Neuronal stem cell (in vitro differentiated cells): ENCODE measurements around the gene NUP160.

Experiments used
- DNase-seq: peaks from one replicate; pipeline ENCODE4 v3.0.0-alpha.2; 2013; ENCODE audit warnings: low spot score
- H2AFZ ChIP-seq: one replicate; pipeline ENCODE4 v1.6.1; 2013; ENCODE audit warnings: mild to moderate bottlenecking, low read length, inconsistent platforms
- H2AK5ac ChIP-seq: 2 replicates; pipeline ENCODE4 v1.6.1; 2013; ENCODE audit warnings: low read depth, mild to moderate bottlenecking, inconsistent platforms, low read length, moderate library complexity, mixed read lengths
- H2BK120ac ChIP-seq: 2 replicates; pipeline ENCODE4 v1.6.1; 2013; ENCODE audit warnings: low read depth, mild to moderate bottlenecking, inconsistent platforms, low read length, moderate library complexity, mixed read lengths
- H2BK12ac ChIP-seq: one replicate; pipeline ENCODE4 v1.6.1; 2013; ENCODE audit warnings: low read length, inconsistent platforms
- H2BK15ac ChIP-seq: 2 replicates; pipeline ENCODE4 v1.6.1; 2013; ENCODE audit warnings: mild to moderate bottlenecking, low read length, inconsistent platforms, mixed read lengths
- H2BK5ac ChIP-seq: one replicate; pipeline ENCODE4 v1.6.1; 2013; ENCODE audit warnings: inconsistent platforms, mild to moderate bottlenecking, low read length, moderate library complexity
- H3K14ac ChIP-seq: one replicate; pipeline ENCODE4 v1.6.1; 2013; ENCODE audit warnings: low read length, inconsistent platforms
- H3K18ac ChIP-seq: 2 replicates; pipeline ENCODE4 v1.6.1; 2013; ENCODE audit warnings: low read length, inconsistent platforms
- H3K23ac ChIP-seq: 2 replicates; pipeline ENCODE4 v1.6.1; 2013; ENCODE audit warnings: low read depth, mild to moderate bottlenecking, mixed read lengths, low read length, inconsistent platforms; ENCODE audit not compliant: poor library complexity
- H3K27ac ChIP-seq: replicated peaks from 3 replicates; pipeline ENCODE4 v1.5.1; 2013; ENCODE audit warnings: low read length, inconsistent platforms
- H3K27me3 ChIP-seq, 3 experiments: 2 replicates each; pipeline ENCODE4 v1.6.1; 2013; ENCODE audit warnings: low read length in 3 of 3, mild to moderate bottlenecking in 2 of 3, inconsistent platforms in 1 of 3, low read depth in 1 of 3, mixed read lengths in 1 of 3, moderate library complexity in 1 of 3; ENCODE audit not compliant: control insufficient read depth in 3 of 3, insufficient read depth in 3 of 3
- H3K36me3 ChIP-seq, 2 donors: replicated peaks in 1 of 2; 2 replicates each; pipeline ENCODE4 v1.6.1; 2013; ENCODE audit warnings: low read length in 2 of 2; ENCODE audit not compliant: control insufficient read depth in 2 of 2, insufficient read depth in 2 of 2
- H3K4ac ChIP-seq: 2 replicates; pipeline ENCODE4 v1.6.1; 2013; ENCODE audit warnings: inconsistent platforms, mild to moderate bottlenecking, low read length, moderate library complexity
- H3K4me1 ChIP-seq, 2 donors: 1 replicate in 1 of 2; 2 replicates in 1 of 2; pipeline ENCODE4 v1.6.1; 2013; ENCODE audit warnings: low read length in 2 of 2, low read depth in 1 of 2; ENCODE audit not compliant: control insufficient read depth in 2 of 2, insufficient read depth in 1 of 2
- H3K4me2 ChIP-seq: one replicate; pipeline ENCODE4 v1.6.1; 2013; ENCODE audit warnings: mild to moderate bottlenecking, low read length, inconsistent platforms; ENCODE audit not compliant: insufficient read depth, poor library complexity, severe bottlenecking
- H3K4me3 ChIP-seq, 2 donors: 2 replicates each; pipeline ENCODE4 v1.5.1; 2013; ENCODE audit warnings: low read length in 2 of 2, mild to moderate bottlenecking in 2 of 2, inconsistent platforms in 1 of 2, moderate library complexity in 1 of 2
- H3K79me1 ChIP-seq: one replicate; pipeline ENCODE4 v1.6.1; 2013; ENCODE audit warnings: low read depth, mild to moderate bottlenecking, inconsistent platforms, low read length, moderate library complexity
- H3K9ac ChIP-seq: one replicate; pipeline ENCODE4 v1.6.1; 2013; ENCODE audit warnings: mild to moderate bottlenecking, low read depth, low read length, inconsistent platforms; ENCODE audit not compliant: poor library complexity
- H3K9me3 ChIP-seq, 2 donors: replicated peaks in 1 of 2; 2 replicates each; pipeline versions ENCODE3 to v1.6.1; 2013; ENCODE audit warnings: low read length in 2 of 2, mild to moderate bottlenecking in 2 of 2, inconsistent platforms in 1 of 2, low read depth in 1 of 2, mixed read lengths in 1 of 2, moderate library complexity in 1 of 2; ENCODE audit not compliant: control insufficient read depth in 2 of 2, insufficient read depth in 1 of 2
- H4K8ac ChIP-seq: one replicate; pipeline ENCODE4 v1.6.1; 2013; ENCODE audit warnings: low read depth, mild to moderate bottlenecking, inconsistent platforms, low read length, moderate library complexity
- H4K91ac ChIP-seq: one replicate; pipeline ENCODE4 v1.6.1; 2013; ENCODE audit warnings: low read length, low read depth, mild to moderate bottlenecking, inconsistent platforms; ENCODE audit not compliant: poor library complexity
- WGBS, 2 donors: extraction: QIAGEN DNeasy Blood & Tissue Kit; methylation state at CpG; one replicate each; pipeline ENCODE4 v1.1.7; 2013; ENCODE audit warnings: missing lambda C conversion rate in 2 of 2, mixed read lengths in 1 of 2; ENCODE audit not compliant: insufficient read length in 2 of 2, insufficient replicate concordance in 1 of 2; ENCODE audit errors: extremely low coverage in 2 of 2; 5-methylcytosine and 5-hydroxymethylcytosine counted together

Gene NUP160

DNA sequence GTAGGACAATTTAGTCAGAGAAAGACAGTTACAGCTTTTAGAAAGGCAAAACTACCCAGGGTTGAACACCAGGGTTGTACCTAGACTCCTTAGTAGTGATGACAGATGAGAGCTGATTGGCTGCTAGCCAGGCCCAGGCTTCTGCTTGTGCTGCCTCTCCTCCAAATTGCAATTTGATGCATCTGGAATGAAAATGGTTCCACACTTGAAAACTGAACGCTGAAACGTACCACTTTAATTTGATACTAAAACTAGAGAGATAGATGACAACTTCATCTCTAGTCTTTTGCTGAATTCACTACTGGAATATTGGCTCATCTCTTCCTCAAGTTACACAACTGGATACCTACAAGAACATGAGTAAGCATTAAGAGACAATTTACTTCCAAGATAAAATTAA, 61.8 kb downstream of the NUP160 start:
- Histone ChIP-seq H3K14ac (no peak overlapping the region), H3K79me1 (no peaks in the 10 kb centered on the region), H2AFZ (no peak overlapping the region), H3K27me3 (no peaks in the 10 kb centered on the region), H2BK12ac (no peak overlapping the region), H2AK5ac (no peak overlapping the region), H3K4me2 (no peak overlapping the region), H3K23ac (no peak overlapping the region), H4K8ac (no peak overlapping the region), H3K27ac (no peak overlapping the region), H3K9ac (no peak overlapping the region), H2BK120ac (no peak overlapping the region), H3K4me3 (no peak overlapping the region), H3K4me1 (no peaks in the 10 kb centered on the region), H4K91ac (no peak overlapping the region), H2BK5ac (no peak overlapping the region), H3K4ac (no peak overlapping the region), H2BK15ac (no peak overlapping the region), H3K36me3 (peaks cover 31 to 95% of the 10 kb centered on the region in 2 donors), H3K9me3 (no peaks in the 10 kb centered on the region), H3K18ac (no peak overlapping the region)
- no peak for DNase-seq
- no CpG with 5 or more reads among the region's 2 CpGs for WGBS, 2 donors

DNA sequence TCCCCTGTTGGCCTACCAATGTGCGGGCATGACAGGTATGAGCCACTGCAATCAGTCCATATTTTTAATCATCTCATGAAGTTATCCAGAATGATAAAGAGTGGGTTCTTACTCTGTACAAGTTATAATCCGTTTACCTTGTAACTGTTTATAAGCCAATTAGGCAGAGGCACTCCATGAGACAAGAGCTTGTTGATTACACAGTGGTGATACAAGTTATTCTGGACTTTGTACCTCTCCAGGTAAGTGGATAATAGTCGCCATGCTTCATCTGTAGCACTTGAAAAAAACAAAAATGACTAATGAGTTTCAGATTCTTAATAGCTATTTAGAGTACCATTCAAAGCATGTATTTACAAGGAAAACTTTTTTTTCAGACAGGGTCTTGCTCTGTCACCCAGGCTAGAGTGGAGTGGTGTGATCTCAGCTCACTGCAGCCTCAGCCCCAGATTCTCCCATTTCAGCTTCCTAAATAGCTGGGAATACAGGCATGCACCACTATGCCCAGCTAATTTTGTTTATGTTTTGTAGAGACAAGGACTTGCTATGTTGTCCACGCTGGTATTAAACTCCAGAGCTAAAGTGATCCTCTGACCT, 63.3 kb downstream of the NUP160 start:
- Histone ChIP-seq H2AK5ac (no peak overlapping the region), H3K4ac (no peak overlapping the region), H3K27me3 (no peaks in the 10 kb centered on the region), H3K4me2 (no peak overlapping the region), H3K79me1 (no peaks in the 10 kb centered on the region), H3K27ac (no peak overlapping the region), H3K9ac (no peak overlapping the region), H3K4me3 (no peak overlapping the region), H2BK12ac (no peak overlapping the region), H3K9me3 (no peaks in the 10 kb centered on the region), H2BK120ac (no peak overlapping the region), H4K91ac (no peak overlapping the region), H3K36me3 (peaks cover 33 to 95% of the 10 kb centered on the region in 2 donors), H4K8ac (no peak overlapping the region), H3K4me1 (no peaks in the 10 kb centered on the region), H2BK5ac (no peak overlapping the region), H3K18ac (no peak overlapping the region), H3K23ac (no peak overlapping the region), H2AFZ (no peak overlapping the region), H2BK15ac (no peak overlapping the region), H3K14ac (no peak overlapping the region)
- no peak for DNase-seq
- WGBS, 2 donors: no CpG with 5 or more reads among the region's 4 CpGs

DNA sequence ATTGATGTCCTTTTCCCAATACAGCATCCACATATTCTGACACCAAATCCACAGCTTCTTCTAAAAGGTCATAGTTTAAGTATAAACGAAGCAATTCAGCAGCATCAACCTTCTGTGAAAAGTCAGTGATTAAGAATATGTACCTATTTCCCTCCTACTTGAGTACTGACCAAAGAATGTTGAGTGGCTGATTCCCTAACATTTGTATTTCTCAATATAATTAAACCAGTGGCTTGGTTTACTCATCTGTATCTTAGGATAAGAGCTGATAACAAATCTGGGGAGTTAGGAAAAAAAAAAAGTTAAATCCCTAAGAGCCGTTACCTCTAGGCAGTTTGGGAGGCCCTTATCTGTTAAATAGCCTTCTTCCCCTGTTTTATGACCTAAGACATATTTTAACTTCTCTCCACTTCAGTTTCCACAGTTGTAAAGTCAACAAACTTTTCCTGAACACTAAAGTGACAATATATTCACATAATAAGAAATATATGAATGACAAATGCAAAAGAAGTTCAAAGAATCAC, 65.0 kb downstream of the NUP160 start:
- H2BK5ac ChIP-seq: no peak overlapping the region
- no peak overlapping the region for H2AK5ac ChIP-seq
- H4K91ac ChIP-seq: no peak overlapping the region
- no peaks in the 10 kb centered on the region for H3K27me3 ChIP-seq
- no peak overlapping the region for H2BK120ac ChIP-seq
- no peak overlapping the region for H3K23ac ChIP-seq
- no peak for DNase-seq
- H3K36me3 ChIP-seq: peaks cover 37 to 95% of the 10 kb centered on the region in 2 donors
- no peak overlapping the region for H4K8ac ChIP-seq
- H3K27ac ChIP-seq: no peak overlapping the region
- H2AFZ ChIP-seq: no peak overlapping the region
- no peaks in the 10 kb centered on the region for H3K79me1 ChIP-seq
- H2BK15ac ChIP-seq: no peak overlapping the region
- H3K14ac ChIP-seq: no peak overlapping the region
- H3K18ac ChIP-seq: no peak overlapping the region
- H3K9ac ChIP-seq: no peak overlapping the region
- H3K4ac ChIP-seq: no peak overlapping the region
- no peak overlapping the region for H3K4me3 ChIP-seq
- WGBS, 2 donors: no CpG with 5 or more reads among the region's 2 CpGs
- no peak overlapping the region for H3K4me2 ChIP-seq
- H3K9me3 ChIP-seq: no peaks in the 10 kb centered on the region
- H2BK12ac ChIP-seq: no peak overlapping the region
- no peaks in the 10 kb centered on the region for H3K4me1 ChIP-seq

DNA sequence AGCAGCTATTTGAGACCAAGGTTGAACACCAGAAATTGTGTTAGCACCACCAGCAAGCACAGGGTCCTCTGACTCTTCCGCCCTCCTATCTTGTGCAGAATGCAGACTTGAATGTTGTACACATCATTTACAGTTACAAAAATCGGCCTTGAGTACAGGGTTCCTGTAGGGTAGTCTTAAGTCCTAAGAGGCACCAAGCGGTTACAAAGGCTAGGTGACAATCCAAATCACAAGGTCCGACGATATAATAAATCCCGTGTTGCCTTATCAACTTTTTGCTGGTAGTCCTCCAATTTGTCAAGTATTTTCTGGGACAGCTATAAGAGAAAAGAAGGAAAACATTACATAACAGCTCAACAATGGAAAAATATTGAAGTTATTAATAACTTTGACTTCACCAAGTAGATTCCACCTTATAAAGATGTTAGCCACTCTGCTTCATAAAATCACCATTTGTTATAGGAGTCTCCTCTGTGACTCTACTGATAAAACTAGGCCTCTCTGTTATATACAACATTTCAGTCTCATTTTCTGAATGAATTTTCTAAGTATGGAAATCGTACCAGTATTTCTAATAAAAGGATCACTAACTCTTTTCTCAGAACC, 69.2 kb downstream of the NUP160 start:
- Histone ChIP-seq H2AK5ac (no peak overlapping the region), H3K9ac (no peak overlapping the region), H4K8ac (no peak overlapping the region), H3K4me2 (no peak overlapping the region), H2AFZ (no peak overlapping the region), H2BK12ac (no peak overlapping the region), H3K36me3 (peaks cover 34 to 93% of the 10 kb centered on the region in 2 donors), H3K18ac (no peak overlapping the region), H2BK15ac (no peak overlapping the region), H2BK5ac (no peak overlapping the region), H3K23ac (no peak overlapping the region), H3K27ac (no peak overlapping the region), H3K9me3 (no peaks in the 10 kb centered on the region), H2BK120ac (no peak overlapping the region), H3K27me3 (no peaks in the 10 kb centered on the region), H3K79me1 (no peaks in the 10 kb centered on the region), H3K4ac (no peak overlapping the region), H3K14ac (no peak overlapping the region), H3K4me1 (no peaks in the 10 kb centered on the region), H3K4me3 (no peak overlapping the region), H4K91ac (no peak overlapping the region)
- no CpG with 5 or more reads among the region's 7 CpGs for WGBS, 2 donors
- no peak for DNase-seq
